DOHH2 (cell line): ENCODE data around the gene SLC38A4.

Experiments
- CTCF ChIP-seq: fragments of 200-600 bp; sonication (generic); IDR thresholded peaks from one replicate; pipeline ENCODE4 v1.5.1; 2014; ENCODE audit warnings: antibody characterized with exemption, mild to moderate bottlenecking, low read depth, low read length; ENCODE audit not compliant: poor library complexity, severe bottlenecking
- EZH2phosphoT487 ChIP-seq: fragments of 200-600 bp; sonication (generic); IDR thresholded peaks from 2 replicates; pipeline ENCODE4 v1.6.1; 2017; ENCODE audit warnings: borderline replicate concordance, mild to moderate bottlenecking, antibody characterized with exemption, low read length, moderate library complexity, mixed read lengths

DNA sequence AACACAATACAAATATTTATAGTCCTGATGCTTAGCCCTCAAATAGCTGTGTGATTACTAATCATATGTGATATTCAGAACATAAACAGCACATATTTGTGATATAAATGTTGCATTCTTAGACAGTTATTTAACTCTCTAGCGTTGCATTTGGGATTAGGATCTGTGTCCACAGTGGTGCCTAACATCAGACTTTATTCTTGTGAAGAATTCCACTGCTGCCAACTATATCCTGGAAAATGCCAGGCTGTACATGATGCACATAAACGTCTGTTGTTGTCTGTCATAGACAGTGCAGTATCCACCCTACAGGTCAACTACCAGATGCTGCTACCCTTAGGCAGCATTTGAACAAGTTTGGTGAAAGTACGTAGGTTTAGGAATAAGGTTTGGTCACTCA, 39.0 kb downstream of the SLC38A4 start:
- no peak for TF ChIP-seq CTCF
- TF ChIP-seq EZH2phosphoT487, result no peak
